Activated CD4-positive, alpha-beta T cell treated with anti-CD3 and anti-CD28 coated beads, Interleukin-2, Interleukin-6, amounts not matched to agents 100 ng/mL and 50 ng/mL, durations not matched to agents 16 hours and 8 hours (primary cell): ENCODE measurements around the gene DOCK4.

Experiments used
- DNase-seq: peaks from one replicate; pipeline ENCODE4 v3.0.0-alpha.2; 2020

DOCK4 gene

DNA sequence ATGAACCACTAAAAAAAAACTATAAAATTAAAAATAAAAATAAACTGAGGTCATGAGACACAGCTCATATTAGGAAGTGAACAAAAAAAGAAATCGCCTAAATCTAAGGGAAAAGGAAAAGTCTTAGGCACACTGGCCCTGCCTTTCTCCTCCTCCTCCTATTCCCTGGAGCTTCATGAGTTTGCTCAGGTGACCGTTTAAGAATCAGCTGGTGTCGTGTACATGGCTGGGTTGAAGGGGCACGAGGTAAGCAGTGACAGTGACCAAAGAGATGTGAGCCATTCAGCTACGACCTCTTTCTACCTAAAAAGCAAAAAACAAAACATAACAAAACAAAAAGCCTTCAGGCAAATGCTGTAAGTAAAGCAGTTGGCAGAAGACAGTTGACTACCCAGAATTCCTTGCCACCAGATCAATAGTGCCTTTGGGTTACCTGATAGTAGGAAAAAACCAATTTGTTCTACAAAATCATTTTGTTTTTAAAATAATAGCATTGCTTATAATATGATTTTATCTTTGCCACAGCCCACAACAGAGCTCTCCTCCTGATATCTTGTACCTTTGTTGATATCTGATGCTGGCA lies 135.4 kb downstream of the DOCK4 start:
- no peak for DNase-seq

DNA sequence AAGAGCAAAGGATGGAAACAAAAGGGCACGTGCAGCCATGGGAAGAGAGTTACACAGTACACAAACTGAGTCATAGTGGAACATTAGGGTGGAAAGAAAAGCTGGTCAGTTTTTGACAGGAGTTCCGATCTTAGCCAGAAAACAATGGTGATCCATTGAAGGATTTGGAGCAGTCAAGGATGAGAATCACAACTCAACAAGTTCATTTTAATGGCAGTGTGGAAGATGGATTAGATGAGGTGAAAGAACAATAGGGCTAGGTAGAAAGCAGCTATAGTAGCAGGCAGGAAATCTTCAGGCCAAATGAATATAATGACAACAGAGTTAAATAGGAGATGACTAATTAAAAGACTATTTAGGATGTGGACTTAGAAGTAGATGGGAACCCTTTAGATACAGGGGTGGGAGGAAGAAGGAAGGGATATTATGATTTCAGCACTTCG lies 136.3 kb downstream of the DOCK4 start:
- DNase-seq, result no peak

DNA sequence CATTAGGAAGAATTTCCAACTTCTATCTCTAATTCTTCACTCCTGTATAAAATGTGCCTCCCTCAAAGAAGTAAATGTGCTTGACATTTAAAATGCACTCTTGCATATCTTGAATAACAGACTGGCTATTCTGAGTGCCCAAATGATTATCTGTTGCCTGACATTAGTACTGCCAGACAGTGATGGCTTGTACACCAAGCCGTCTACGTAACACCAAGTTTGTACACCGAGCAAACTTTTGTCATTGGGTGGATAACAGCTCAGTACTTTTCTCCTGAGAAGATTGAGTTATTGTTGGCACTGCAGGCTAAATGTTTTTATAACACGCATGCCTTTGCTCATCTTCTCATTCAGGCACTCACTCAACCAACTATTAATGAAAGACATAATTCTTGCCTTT lies 137.2 kb downstream of the DOCK4 start:
- no peak for DNase-seq

DNA sequence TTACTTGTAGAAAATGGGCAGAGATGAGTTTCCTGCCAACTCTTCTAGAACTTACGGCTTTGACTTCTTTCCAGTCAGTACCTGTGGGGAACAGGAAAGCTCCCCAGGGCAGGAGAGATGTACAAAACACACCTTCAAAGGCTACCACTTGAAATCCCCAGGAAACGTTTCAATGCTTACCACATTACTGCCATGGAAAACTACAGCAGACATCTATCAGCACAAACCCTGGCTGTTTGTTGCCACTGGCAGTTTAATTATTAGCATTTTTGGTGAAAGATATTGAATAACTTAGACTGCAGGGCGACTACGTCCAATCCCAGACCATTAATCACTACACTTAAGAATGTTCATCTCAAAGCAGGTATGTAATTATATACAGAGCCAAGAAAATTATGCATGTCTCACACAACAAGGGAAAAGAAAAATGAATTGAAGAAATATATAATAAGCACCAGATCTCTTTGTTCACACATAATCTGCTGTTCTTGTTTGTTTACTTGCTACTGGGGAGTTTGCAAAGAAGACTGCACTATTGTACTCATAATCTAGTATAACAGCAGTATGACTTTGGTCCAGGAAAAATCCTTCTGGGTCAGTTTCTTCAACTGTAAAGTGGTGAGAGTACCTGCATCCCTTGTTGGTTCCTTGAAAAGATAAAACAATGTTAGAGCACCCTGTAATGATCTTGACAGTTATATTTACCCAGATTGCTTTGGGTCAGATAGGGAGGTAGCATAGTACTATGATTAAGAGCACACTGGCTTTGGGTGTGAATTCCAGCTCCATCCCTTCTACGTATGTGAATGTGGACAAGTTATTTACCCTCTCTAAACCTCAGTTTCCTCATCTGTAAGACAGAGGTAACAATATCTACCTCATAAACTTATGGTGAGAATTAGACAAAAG lies 138.3 kb downstream of the DOCK4 start:
- no peak for DNase-seq

DNA sequence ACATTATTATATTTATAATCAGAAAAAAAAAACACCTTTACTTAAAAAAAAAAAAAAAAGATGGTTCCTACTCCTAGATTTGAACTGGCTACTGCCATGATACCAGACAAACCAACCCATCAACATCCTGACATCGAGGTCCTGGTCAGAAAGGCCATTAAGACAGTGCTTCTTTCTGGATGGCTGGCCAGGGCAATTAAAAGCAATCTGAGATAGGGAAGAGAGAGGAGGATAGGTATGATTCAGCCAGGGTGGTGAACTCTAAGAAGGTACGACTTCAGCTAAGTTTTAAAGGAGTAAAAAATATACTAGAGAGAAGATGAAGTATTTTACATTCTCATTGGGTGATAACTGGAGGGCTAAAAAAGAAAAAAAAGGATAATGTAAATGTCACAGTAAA lies 139.0 kb downstream of the DOCK4 start:
- no peak for DNase-seq

DNA sequence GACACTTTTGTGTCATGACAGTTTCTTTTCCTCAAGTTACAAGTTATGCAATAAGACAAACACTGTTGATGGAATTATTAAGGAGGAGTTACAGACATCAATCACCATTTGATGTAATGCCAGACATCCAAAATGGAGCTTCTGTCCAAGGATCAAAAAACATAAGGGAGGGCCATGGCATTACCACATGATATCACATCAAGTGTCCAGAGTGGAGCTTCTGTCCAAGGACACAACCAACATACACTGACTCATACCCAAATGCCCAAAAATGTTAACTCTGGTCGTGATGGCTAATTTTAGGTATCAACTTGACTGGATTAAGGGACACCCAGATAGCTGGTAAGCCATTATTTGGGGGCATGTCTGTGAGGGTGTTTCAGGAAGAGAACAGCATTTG lies 140.4 kb downstream of the DOCK4 start:
- DNase-seq, result no peak

DNA sequence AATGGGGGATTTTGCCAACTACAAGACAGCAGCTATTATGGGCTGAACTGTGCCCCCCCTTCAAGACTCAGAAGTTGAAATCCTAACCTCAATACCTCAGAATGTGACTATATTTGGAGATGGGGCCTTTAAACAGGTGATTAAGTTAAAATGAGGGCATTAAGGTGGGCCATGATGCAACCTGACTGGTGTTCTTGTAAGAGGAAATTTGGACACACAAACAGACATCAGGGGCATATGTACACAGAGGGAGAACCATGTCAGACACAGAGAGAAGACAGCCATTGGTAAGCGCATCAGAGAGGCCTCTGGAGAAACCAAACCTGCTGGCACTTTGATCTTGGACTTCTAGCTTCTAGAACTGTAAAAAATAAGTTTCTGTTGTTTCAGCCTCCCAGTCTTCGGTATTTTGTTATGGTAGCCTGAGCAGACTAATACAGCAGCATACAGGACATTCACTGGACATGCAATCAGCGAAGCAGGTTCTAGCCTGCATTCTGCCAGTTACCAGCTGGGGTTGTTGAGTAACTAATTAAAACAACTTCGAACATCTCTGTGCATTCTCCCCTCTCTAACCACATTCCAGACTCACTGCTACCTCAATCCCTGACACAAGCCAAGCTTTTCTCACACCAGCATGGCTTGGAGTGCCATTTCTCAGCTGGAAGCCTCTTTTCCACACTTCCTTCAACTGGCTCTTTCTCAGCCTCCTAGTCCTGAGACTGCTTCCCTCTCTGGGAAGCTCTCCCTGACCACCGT lies 141.4 kb downstream of the DOCK4 start:
- no peak for DNase-seq

DNA sequence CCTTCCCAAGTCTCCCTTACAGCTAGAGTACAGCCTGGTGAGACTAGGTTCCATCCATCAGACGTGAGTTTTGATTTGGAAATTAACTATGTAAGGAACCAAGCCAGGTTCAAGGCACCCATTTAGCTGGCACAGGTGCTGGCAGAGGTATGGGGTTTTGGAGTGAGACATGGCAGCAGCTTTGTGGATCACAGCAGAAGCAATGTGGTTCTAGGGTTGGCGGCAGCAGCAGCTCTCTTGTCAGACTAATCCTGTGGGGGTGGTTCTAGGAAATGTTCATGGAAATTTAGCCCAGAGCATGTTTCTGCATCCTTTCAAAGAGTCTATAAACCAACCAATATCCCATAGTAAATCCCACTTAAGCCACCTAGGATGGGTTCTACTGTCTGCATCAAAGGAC lies 142.2 kb downstream of the DOCK4 start:
- no peak for DNase-seq

DNA sequence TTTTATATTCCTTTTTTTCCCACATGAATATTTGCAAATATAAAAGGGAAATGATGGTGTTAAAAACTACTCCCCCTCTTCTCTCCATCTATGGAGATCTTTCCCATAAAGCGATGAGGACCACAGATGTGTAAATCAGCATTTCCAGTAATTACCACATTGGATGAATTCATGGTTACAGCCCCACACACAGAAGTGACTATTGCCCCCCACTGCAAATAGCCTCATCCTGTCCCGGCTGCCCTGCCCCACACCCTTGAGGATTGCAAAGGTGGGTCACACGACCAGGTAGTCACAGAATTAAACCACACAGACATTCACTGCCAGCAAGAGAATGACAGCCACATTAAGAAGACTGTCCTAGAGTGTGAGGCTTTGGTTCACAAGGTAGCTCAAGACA lies 145.1 kb downstream of the DOCK4 start:
- DNase-seq, result no peak

DNA sequence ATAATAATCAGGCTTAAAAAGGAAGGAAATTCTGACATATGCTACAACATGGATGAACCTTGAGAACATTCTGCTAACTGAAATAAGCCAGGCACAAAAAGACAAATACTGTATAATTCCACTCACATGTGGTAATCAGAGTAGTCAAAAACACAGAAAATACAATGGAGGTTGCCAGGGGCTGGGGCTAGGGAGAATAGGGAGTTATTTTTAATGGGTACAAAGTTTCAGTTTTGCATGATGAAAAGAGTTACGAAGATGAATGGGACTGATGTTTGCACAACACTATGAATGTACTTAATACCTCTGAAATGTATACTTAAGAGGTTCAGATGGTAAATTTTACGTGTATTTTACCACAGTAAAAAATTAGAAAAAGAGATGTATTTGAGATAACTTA lies 145.6 kb downstream of the DOCK4 start:
- DNase-seq, result no peak

DNA sequence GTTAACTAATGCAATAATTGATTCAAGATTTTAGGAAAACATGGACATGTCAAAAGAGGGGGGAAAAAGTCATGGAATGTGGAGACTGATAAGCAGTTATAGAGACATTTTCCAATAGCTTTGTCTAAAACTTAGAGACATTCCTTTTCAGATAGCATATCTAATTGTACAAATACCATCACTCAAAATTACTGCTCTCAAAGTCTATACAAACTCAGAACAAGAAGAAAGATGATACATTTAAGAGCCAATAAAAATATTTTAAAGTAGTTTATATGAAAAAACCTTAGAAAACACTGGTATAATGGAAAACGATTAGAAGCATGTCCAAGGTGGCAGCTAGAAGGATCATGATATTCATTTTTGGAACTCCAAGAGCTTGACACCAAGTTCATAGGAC lies 146.5 kb downstream of the DOCK4 start:
- no peak for DNase-seq

DNA sequence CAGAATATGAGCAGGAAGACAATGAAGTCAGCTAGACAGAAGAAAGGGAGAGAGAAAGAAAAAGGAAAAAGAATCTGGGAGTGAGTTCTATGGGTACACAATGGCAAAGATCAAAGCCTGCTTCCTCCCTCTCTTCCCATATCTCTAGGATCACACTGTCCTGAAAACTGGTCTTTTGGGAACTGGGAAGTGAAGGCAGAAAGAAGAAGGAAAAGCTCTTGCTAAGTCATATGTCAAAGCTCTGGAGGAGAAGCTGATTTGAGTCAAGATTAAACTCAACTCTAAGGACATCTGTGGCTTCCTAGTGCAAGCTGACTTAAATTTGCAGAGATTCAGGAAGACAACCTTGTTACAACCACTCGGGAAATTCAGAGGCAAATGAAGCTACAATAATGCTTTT lies 147.5 kb downstream of the DOCK4 start:
- DNase-seq, result no peak

DNA sequence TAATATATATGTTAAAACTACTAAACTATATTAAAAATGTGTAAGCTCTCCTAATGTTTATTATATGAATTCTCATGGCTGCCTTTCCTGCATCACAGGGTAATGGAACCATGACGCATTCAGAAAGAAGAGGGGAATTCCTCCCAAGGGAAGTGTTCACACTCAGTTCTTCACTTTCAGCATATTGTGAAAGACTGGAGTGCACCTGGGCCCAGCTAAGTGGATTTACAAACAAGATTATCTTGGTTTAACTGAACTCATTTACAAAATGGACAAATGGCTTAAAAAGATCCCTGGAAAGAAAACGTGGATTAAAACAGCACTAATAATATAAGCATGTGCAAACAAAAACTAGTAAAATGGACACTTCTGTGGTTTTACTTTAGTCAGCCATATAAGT lies 149.8 kb downstream of the DOCK4 start:
- DNase-seq, result peak; percentile 34

DNA sequence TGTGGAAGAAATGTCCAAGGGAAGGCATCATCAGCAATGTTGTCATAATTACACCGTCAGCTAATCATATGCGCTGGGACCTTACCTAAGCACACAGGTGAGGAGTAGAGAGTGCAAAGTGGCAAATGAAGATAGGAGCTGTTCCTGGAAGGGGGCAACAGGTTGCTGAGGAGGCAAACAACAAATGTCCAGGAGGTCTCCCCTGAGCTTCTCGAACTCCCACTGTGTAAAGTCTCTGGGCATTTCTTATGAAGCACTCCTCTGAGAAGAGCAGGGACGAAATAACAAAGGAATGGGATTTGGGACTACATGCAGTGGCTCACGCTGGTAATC lies 152.5 kb downstream of the DOCK4 start:
- DNase-seq, result no peak

DNA sequence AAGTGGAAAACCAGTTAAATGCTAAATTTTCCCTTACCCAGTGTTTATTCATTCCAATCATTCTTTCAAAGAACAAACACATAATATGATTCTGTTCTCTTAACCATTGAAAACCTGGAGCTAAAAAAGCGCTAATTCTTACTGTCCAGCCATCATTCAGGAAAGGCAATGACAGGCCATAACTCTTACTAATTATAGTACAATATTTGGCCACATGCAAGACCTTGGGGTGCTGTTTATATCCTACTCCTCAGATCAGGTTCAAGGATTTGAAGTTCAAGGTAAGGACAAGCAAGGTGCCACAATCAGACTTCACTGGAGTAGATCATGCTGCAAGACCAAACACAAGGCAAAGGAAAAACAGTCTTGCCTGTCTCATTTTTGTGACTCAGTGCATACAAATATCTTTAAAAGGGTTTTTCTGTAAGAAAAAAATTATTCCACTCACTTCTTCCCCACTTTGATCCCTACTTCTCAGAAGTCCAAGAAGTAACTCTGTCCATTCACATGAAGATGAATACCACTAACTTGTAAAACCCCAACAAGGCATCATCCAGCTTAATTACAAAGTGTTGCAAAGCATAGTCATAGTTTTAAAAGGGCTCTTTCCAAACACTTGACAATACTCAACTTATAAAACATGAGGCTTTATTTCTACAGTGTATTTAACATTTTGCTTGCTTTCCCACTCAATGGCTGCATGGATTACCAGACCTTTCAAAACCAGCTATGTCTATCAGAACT lies 153.0 kb downstream of the DOCK4 start:
- no peak for DNase-seq

DNA sequence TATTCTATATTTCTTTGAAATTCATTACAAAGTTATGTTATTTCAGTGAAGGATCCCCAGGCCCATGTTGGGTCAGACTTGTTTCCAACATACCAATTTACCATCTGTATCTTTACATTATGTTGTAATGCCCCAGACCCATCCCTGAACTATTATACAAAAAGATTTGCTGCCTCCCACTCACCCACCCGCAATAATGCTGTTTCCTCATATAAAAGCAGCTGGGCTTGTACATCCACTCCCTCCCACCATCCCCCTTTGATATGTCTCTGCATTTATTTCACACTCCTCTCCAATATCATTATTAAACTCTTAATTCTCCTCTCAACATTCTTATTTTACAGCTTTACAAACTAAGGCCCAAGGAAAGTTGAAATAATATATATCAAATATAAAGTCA lies 153.7 kb downstream of the DOCK4 start:
- DNase-seq, result no peak

DNA sequence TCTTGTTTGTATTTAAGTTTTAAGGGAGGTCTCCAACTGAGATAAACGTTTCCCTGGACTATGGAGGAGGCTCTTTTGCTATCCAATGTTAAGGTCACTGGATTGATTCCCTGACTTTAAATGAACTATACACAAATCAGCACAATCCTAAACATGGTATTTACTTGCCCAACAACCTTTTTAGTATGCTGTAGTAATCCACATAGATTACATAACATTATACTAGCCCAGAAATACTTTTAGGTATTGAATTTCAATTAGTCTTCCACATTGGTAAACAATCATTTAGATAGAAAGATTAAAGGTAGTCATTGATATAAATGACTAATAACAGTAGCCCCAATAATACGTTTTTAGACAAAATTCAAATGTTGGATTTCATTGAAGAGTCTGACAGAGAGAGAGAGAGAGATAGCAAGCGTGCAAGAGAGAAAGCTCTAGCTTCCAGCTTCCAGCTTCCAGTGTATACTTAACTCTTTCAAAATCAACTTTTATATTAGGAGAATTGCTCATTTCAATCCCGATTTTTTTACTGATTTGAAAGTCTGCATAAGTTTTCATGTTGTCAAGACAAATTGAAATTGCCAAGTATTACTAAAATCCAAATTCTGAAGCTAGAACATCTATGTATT lies 155.8 kb downstream of the DOCK4 start:
- DNase-seq, result no peak

DNA sequence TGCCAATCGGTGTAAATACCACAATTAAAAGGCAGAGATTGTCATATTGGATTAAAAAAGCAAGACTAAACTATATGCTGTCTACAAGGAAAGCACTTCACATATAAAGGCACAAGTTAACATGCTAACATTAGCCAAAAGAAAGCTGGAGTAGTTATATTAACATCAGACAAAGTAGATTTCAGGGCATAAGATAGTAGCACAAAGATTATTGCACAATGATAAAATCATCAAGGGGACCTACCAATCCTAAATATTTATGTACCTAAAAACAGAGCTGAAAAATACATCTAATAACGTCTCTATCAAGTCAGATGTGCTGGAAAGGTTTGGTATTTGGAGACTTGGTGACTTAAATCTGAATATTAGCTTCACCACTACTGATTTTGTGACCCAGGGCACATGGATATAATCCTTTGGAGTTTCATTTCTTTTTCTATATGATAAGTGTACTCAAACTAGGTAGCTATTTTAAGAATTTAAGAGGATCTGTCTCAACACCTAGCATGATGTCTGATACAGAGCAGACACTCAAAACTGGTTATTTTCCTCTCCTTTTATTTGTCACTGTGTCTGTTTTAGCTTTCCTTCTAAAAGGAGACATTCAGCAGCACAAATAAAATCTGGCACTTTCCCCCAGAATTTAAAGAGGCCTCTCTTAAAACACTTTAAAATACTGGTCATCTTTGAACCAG lies 156.5 kb downstream of the DOCK4 start:
- no peak for DNase-seq

DNA sequence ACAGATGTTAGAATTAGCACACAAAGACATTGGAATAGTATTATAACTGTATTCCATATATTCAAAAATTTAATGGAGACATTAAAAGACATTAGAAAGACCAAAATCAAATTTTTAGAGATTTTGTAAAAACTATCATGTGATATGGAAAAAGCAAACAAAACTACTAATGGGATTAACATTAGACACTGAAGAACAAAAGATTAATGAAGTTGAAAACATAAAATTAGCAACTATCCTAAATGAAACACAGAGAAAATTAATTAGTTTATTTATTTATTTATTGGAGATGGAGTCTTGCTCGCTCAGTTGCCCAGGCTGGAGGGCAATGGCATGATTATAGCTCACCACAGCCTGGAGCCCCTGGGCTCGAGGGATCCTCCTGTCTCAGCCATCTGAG lies 158.8 kb downstream of the DOCK4 start:
- no peak for DNase-seq

DNA sequence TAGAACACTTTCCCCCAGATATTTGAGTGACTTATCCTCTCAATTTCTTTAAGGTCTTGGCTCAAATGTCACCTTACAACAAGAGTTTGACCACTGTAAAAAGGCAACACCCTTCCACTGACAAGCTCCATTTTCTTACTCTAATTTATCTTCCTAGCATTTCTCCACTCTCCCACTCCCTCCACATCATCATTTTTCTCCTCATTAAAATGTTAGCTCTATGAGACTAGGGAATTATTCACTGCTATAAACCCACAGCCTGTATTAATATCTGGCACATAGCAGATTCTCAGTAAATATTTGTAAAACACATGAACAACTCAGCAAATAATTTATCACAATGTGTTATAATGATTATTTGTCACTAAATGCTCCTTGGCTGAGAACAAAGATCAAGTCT lies 161.0 kb downstream of the DOCK4 start:
- no peak for DNase-seq

DNA sequence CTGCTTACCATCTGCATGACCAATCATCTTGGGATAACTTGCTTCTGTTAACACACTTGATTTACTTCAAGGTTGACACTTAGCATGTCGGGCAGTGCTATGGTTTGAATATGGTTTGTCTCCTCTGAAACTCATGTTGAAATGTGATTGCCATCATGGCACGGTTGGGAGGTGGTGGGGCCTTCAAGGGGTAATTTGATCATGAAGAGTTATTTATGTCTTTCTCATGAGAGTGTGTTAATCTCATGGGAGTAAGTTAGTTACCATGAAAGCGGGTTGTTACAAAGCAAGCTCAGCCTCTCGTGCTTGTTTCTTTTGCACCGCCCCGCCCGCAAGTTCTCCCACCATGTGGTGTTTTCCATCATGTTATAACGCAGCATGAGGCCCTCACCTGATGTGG lies 163.6 kb downstream of the DOCK4 start:
- no peak for DNase-seq

DNA sequence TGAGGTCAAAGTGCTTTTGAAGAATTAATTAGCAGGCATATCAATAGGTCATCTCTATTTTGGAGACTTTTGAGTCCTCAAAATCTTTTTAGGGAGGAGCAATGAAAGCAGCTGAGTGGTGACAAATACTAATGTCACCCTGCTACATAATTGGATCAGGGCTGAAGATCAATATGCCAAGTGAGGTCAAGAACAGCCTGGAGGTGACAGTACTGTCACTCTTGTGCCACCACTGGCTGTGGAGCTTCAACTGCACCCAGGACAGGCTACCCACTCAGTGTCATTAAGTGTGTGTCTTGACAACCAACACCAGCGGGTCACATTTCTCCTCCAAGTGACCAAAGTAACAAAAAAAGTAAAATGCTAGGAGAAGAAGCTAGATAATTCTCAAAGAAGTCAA lies 167.8 kb downstream of the DOCK4 start:
- DNase-seq, result no peak
